ENCODE data around the gene MYBPC2. TPM values are rescaled to one million over a fixed set of nuclear protein-coding genes. Genes with fewer than 3 reads are reported as not detected.
A peak's percentile ranks its signal among the peaks of the same experiment; 100 is the strongest.
"Not testable (repeated sequence)": the region's sequence is repeated elsewhere in the genome, so short reads cannot be mapped to it uniquely, and the experiment has no call there.

The MYBPC2 gene
- total and polyA plus RNA-seq, 12 donors, result 0.03 to 1.6 TPM; not detected in 10

GRCh38 chr19:50467566-50467965, 34.9 kb downstream of the MYBPC2 start:
- no peak for TF ChIP-seq CTCF (IDR thresholded peaks at IDR 0.05)
- no peak for TF ChIP-seq POLR2A (IDR thresholded peaks at IDR 0.05)
- H3K4me1 ChIP-seq (replicated peaks in 1 of 2), result no peaks in the 10 kb centered on the region
- no peak overlapping the region for H3K27ac ChIP-seq
- 79 to 82% (median 80%) methylated on average over 18 of the region's 18 CpGs for WGBS, 4 donors
- no peaks in the 10 kb centered on the region for H3K36me3 ChIP-seq (replicated peaks in 1 of 2)
- no peak overlapping the region for H3K4me3 ChIP-seq
- intact Hi-C loops (cut with DNase I), result no loop called here
- H3K27me3 ChIP-seq, result no peaks in the 10 kb centered on the region
- no peak for DNase-seq
- H3K9me3 ChIP-seq (replicated peaks in 1 of 3), result no peaks in the 10 kb centered on the region

GRCh38 chr19:50468818-50469217, 36.1 kb downstream of the MYBPC2 start:
- intact Hi-C loops (cut with DNase I), result no loop called here
- no peaks in the 10 kb centered on the region for H3K27me3 ChIP-seq
- no peaks in the 10 kb centered on the region for H3K4me1 ChIP-seq (replicated peaks in 1 of 2)
- no peaks in the 10 kb centered on the region for H3K9me3 ChIP-seq (replicated peaks in 1 of 3)
- H3K27ac ChIP-seq, result no peak overlapping the region
- TF ChIP-seq POLR2A (IDR thresholded peaks at IDR 0.05) (no peak), CTCF (IDR thresholded peaks at IDR 0.05) (no peak)
- 80 to 86% (median 84%) methylated on average over 6 of the region's 6 CpGs for WGBS, 4 donors
- no peak overlapping the region for H3K4me3 ChIP-seq
- no peak for DNase-seq
- H3K36me3 ChIP-seq (replicated peaks in 1 of 2), result no peaks in the 10 kb centered on the region

GRCh38 chr19:50473336-50473735, 40.6 kb downstream of the MYBPC2 start:
- H3K9me3 ChIP-seq (replicated peaks in 1 of 3); H3K27ac ChIP-seq; H3K4me3 ChIP-seq; H3K27me3 ChIP-seq; intact Hi-C loops (cut with DNase I); H3K36me3 ChIP-seq (replicated peaks in 1 of 2); DNase-seq: not testable (repeated sequence)
- 49 to 76% (median 70%) methylated on average over 3 of the region's 3 CpGs for WGBS, 4 donors
- peaks cover 9 to 12% of the 10 kb centered on the region in 2 donors for H3K4me1 ChIP-seq (replicated peaks in 1 of 2)

- 79 to 86% (median 82%) methylated on average over 9 to 12 of the region's 12 CpGs for WGBS, 4 donors
- Histone ChIP-seq H3K27me3 (no peaks in the 10 kb centered on the region), H3K27ac (no peak overlapping the region), H3K36me3 (replicated peaks in 1 of 2) (peaks cover 0 to 22% of the 10 kb centered on the region in 2 donors), H3K9me3 (replicated peaks in 1 of 3) (no peaks in the 10 kb centered on the region), H3K4me3 (no peak overlapping the region), H3K4me1 (replicated peaks in 1 of 2) (peaks cover 9 to 12% of the 10 kb centered on the region in 2 donors)
- intact Hi-C loops (cut with DNase I), result no loop called here
- no peak for DNase-seq
- TF ChIP-seq CTCF (IDR thresholded peaks at IDR 0.05) (no peak), POLR2A (IDR thresholded peaks at IDR 0.05) (no peak)
Observed at GRCh38 chr19:50475101-50475568, 42.4 kb downstream of the MYBPC2 start.

- 66 to 80% (median 72%) methylated on average over 21 to 29 of the region's 29 CpGs for WGBS, 4 donors
- peaks cover 0 to 29% of the 10 kb centered on the region in 2 donors for H3K36me3 ChIP-seq (replicated peaks in 1 of 2)
- TF ChIP-seq CTCF (IDR thresholded peaks at IDR 0.05) (peak in 1 of 6 experiments; percentile 14), POLR2A (IDR thresholded peaks at IDR 0.05) (no peak)
- H3K27me3 ChIP-seq, result no peaks in the 10 kb centered on the region
- peak overlapping the region in 1 of 4 donors; percentile 68 for H3K4me3 ChIP-seq
- DNase-seq, result no peak
- H3K9me3 ChIP-seq (replicated peaks in 1 of 3), result no peaks in the 10 kb centered on the region
- intact Hi-C loops (cut with DNase I), result no loop called here
- H3K27ac ChIP-seq, result peak overlapping the region in 2 of 5 donors; percentile 45 to 81
- peaks cover 9 to 12% of the 10 kb centered on the region in 2 donors for H3K4me1 ChIP-seq (replicated peaks in 1 of 2)
Observed at GRCh38 chr19:50475736-50476223, 43.1 kb downstream of the MYBPC2 start.
